ENCODE results near the gene TCAP. TPM values are rescaled to one million over a fixed set of nuclear protein-coding genes. Genes with fewer than 3 reads are reported as not detected.

TCAP gene, protein sequence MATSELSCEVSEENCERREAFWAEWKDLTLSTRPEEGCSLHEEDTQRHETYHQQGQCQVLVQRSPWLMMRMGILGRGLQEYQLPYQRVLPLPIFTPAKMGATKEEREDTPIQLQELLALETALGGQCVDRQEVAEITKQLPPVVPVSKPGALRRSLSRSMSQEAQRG
- total RNA-seq, result 0.16 and 0.34 TPM in 2 replicates

DNA sequence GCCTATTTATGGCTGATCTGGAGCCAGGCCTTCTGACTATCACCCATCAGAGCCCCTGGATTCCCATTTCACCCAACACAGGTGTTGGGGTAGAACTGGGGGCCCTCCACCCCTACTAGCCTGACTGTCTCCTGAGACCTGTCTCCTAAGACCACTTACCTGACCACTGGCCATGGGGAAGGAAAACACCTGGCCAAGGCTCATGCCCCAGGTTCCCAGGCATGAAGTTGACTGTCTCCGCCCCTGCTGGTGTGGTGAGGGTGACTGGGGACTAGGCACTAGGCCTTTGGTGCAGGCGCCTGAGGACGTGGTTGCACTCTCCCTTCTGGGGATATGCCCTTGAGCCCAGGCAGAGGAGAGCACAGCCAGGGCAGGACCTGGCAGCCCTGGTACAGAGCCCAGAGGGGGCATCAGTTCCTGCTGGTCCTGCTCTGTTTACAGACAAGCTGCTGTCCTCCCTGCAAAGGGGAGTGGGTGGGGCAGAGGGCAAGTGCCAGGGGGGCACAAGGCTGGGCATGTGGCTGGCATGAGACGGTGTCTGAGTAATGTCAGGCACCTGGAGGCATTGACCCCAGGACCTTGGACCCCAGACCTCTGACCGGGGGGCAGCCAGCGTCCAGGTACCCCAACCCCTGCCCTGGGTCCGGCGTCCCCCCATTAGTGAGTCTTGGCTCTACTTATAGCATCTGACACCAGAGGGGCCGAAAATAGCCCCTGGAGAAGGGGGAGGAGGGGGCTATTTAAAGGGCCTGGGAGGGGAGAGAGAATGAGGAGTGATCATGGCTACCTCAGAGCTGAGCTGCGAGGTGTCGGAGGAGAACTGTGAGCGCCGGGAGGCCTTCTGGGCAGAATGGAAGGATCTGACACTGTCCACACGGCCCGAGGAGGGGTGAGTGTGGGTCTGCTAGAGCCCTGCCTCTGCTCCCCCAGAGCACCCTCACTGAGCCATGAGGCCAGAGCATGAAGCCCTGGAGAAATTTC is at the start of gene TCAP:
TCAP (plus strand) TSS at position 769 of the 981 bp plus-strand sequence; CDS start at position 780, 11 bp downstream.

DNA sequence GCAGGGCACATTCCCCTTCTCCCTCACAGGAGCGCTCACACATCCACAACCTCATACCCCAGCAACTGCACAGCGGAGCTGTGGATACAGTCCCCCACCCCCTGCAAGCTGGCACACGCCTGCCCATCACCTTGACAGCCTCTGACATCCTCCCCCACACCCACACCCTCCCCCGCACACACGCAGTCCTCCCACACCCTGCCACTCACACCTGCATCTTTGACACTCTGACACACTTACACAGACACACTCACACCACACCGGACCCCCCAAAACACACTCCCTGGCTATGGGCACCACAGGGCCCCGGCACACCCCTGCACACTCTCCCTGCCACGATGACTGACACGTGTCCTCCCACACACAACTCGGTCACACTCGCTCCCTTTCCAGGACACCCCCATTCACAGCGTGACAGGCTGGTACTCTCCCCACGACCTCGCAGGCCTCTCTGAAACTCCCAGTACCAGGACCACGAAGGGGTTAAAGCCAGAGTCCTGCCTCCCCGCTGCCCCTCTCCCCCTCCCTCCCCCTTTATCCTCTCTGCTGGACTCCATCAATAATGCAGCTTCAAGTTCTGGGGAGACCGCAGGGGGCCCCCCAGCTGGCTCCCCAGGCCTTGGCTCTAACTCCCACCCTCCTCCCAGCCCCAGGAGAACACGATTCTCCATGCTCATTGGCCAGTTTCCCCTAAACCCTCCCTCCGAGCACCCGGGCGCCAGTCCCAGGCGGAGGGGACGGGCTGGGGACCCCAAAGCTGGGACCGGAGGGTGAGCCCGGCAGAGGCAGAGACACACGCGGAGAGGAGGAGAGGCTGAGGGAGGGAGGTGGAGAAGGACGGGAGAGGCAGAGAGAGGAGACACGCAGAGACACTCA is 38.7 kb upstream of the TCAP start, which contains the start of gene PPP1R1B:
PPP1R1B (plus strand) TSS at position 782 of the 876 bp plus-strand sequence. CDS start 441 bp downstream, outside the sequence.

DNA sequence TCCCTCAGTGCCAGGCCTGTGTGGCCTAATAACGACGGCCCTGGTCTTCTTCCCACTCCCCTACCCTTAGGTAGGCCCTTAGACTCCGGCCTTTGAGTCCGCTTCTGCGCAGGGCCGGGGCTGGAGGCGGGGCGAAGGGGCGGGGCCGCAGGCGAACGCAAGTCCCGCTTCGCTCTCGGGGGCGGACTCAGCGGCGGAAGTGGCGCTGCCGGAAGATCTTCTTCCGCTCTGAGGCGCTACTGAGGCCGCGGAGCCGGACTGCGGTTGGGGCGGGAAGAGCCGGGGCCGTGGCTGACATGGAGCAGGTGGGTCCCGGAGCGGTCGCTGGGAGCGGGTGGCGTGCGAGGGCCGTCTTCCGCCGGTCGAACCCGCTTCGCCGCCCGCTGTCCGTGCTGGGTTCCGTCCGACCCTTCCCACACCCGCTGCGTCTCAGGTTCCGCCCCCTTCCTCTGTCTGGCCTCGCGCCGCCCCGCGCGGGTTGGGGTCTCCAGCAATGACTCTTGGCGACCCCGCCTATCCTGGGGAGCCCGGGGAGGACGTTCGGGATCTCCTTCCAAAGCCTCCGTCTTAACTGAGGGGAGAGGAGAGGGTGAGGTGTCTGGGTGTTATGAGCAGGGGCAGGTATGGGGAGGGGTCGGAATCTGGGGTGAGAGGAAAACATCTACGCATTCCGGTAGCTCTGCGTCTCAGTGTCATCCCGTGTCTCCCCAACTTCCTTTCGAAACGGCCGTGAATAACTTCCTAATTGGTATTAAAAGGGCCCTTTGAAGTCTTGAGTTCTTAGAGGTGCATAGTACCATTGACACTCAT is 28.0 kb upstream of the TCAP start, which contains the start of gene STARD3:
STARD3 (plus strand) TSS at position 218 of the 810 bp plus-strand sequence. CDS start 16,388 bp downstream, outside the sequence.

DNA sequence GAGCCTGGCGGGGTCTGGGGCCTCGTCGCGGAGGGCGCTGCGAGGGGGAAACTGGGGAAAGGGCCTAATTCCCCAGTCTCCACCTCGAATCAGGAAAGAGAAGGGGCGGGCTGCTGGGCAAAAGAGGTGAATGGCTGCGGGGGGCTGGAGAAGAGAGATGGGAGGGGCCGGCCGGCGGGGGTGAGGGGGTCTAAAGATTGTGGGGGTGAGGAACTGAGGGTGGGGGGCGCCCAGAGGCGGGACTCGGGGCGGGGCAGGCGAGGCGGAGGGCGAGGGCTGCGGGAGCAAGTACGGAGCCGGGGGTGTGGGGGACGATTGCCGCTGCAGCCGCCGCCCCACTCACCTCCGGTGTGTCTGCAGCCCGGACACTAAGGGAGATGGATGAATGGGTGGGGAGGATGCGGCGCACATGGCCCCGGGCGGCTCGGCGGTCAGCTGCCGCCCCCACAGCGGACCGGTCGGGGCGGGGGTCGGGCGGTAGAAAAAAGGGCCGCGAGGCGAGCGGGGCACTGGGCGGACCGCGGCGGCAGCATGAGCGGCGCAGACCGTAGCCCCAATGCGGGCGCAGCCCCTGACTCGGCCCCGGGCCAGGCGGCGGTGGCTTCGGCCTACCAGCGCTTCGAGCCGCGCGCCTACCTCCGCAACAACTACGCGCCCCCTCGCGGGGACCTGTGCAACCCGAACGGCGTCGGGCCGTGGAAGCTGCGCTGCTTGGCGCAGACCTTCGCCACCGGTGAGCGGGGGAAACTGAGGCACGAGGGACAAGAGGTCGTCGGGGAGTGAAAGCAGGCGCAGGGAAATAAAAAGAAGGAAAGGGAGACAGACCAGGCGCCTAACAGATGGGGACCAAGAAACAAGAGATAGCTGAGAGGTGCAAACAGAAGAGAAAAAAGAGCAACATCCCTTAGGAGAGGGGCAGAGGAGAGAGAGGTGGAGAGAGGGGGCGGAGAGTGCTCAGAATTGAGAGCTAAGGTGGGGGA is 3.1 kb downstream of the TCAP start, which contains the start of gene PNMT:
PNMT (plus strand) TSS at position 509 of the 980 bp plus-strand sequence; CDS start at position 532, 23 bp downstream.

DNA sequence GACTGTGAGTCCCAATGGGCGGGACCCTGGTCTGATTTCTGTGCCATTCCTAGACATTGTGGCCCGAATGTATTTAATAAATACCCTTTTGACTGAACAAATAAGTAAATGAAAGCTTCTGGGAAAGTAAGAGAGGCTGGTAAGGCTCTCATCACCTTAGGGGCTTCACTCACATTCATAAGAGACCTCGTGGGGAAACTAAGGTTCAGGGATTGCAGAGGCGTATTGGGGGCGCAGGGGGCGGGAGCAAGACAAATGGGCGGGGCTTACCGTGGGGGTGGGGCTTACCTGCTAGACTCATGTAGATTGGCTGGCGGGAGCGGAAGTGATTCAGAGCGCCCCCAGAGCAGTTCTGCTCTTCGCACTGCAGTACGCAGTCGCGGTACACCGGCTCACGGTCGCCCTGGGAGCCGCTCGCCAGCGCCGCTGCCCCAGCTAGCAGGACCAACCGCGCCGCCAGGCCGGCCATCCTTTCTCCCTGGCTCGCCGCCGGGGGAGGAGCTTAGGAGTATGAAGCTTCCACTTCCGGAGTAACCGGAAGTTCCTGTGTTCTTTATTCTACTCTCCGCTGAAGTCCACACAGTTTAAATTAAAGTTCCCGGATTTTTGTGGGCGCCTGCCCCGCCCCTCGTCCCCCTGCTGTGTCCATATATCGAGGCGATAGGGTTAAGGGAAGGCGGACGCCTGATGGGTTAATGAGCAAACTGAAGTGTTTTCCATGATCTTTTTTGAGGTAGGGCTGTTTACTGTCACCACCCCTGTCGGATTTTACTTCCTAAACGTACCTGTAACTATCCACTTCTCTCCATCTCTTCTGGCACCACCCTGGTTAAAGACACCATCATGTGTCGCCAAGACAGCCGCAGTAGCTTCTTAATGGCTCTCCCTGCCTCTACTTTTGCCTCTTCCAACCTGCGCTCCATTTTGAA is 22.7 kb downstream of the TCAP start, which contains the start of gene PGAP3:
PGAP3 (minus strand) TSS at position 512 of the 929 bp plus-strand sequence; CDS start at position 469, 43 bp downstream.

DNA sequence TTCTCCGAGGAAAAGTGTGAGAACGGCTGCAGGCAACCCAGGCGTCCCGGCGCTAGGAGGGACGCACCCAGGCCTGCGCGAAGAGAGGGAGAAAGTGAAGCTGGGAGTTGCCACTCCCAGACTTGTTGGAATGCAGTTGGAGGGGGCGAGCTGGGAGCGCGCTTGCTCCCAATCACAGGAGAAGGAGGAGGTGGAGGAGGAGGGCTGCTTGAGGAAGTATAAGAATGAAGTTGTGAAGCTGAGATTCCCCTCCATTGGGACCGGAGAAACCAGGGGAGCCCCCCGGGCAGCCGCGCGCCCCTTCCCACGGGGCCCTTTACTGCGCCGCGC is 34.6 kb downstream of the TCAP start, which contains the start of gene ERBB2:
ERBB2 (plus strand) TSS at position 247 of the 330 bp plus-strand sequence. CDS start 175 bp downstream, outside the sequence.

Other genes with a start within 250 kb of the TCAP start
- 14.3 and 14.9 TPM in 2 replicates for gene MED1, start 214.1 kb upstream of the TCAP start, total RNA-seq
- gene CDK12, start 203.9 kb upstream of the TCAP start, total RNA-seq, result 14.5 and 17.2 TPM in 2 replicates
- under 0.01 TPM in 1 of 2 replicates, not detected in the other for gene NEUROD2, start 57.4 kb upstream of the TCAP start, total RNA-seq
- 0.32 and 6.3 TPM in 2 replicates for gene PPP1R1B, start 38.4 kb upstream of the TCAP start, total RNA-seq
- gene STARD3, start 28.2 kb upstream of the TCAP start, total RNA-seq, result 18.1 and 25.2 TPM in 2 replicates
- gene PNMT, start 3.1 kb downstream of the TCAP start, total RNA-seq, result not detected in 2 replicates
- 12.5 and 20.2 TPM in 2 replicates for gene PGAP3, start 22.7 kb downstream of the TCAP start, total RNA-seq
- 24.6 and 30.3 TPM in 2 replicates for gene ERBB2, start 34.7 kb downstream of the TCAP start, total RNA-seq
- 14.3 and 14.7 TPM in 2 replicates for gene MIEN1, start 65.2 kb downstream of the TCAP start, total RNA-seq
- gene GRB7, start 72.6 kb downstream of the TCAP start, total RNA-seq, result 0.16 TPM in 1 of 2 replicates, not detected in the other
- under 0.01 TPM in 1 of 2 replicates, not detected in the other for gene IKZF3, start 199.0 kb downstream of the TCAP start, total RNA-seq
- gene ZPBP2, start 202.9 kb downstream of the TCAP start, total RNA-seq, result not detected in 2 replicates

All from bronchial smooth muscle cell (primary cell).